ENCODE measurements around the gene PCDH1. TPM values are rescaled to one million over a fixed set of nuclear protein-coding genes. Genes with fewer than 3 reads are reported as not detected.

PCDH1 gene
- total and polyA plus RNA-seq, 2 donors (not counting 3 experiments of a cell fraction or from before 2014, with no cell fraction given): 113 to 136 TPM

DNA sequence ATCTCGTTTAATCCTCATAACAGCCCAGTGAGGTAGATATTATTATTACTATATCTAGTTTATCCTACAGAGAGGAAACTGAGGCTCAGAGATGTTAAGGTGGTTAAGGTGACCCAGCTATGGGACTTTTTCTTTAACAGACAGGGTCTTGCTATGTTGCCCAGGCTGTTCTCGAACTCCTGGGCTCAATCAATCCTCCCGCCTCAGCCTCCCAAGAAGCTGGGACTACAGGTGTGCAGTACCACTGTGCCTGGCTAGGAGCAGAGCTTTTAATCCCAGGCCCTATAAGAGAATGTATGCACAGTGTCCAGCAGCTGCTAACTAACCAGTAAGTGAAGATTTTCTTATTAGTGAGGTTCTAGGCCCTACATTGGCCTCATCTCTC lies 62.4 kb downstream of the PCDH1 start:
- intact Hi-C loops (cut with micrococcal nuclease): loop anchor here (1.0 to 5.0 kb wide), 6 partner anchors 9 to 142 kb away; partner anchors contain the start of gene PCDH12
- POLR2A ChIA-PET: interaction anchor here (0.7 to 1.4 kb wide), 4 partner anchors 10 to 142 kb away, joined by 3 to 6 read pairs (median 4); no protein-coding TSS in a partner anchor

More for the DNA sequence above, 62.4 kb downstream of the PCDH1 start:
- no peaks in the 10 kb centered on the region for H3K79me2 ChIP-seq (ENCODE audit: control insufficient read depth, insufficient read depth, low read length)
- H3K27me3 ChIP-seq (ENCODE audit: control insufficient read depth in 2 of 2, insufficient read depth in 2 of 2, low read length in 2 of 2): peaks cover 0 to 1% of the 10 kb centered on the region in 2 experiments
- dilution Hi-C loops (cut with MboI; ENCODE audit: extremely low pct_ligation_motif_present, low sequenced_read_pairs): no loop called here
- DNase-seq (ENCODE audit: low read depth, low spot score) (no peak), FAIRE-seq (no peak)
- peaks cover 22% of the 10 kb centered on the region for H3K4me1 ChIP-seq (ENCODE audit: control insufficient read depth, extremely low read depth, insufficient read depth, low read length)
- H4K20me1 ChIP-seq (replicated peaks; ENCODE audit: control insufficient read depth, extremely low read depth, insufficient read depth, low read length): no peaks in the 10 kb centered on the region
- peak overlapping the region; percentile 74 for H3K27ac ChIP-seq (ENCODE audit: insufficient read depth, low read depth, low read length)
- CTCF ChIA-PET: interaction anchor here (1.0 to 7.7 kb wide), 8 partner anchors 10 to 145 kb away, joined by 3 to 60 read pairs (median 6); partner anchors contain the start of gene PCDH1
- H3K4me2 ChIP-seq (ENCODE audit: insufficient read depth, low read length): no peak overlapping the region
- H2AFZ ChIP-seq (ENCODE audit: low read depth, low read length): no peak overlapping the region
- TF ChIP-seq, protein P1, sequence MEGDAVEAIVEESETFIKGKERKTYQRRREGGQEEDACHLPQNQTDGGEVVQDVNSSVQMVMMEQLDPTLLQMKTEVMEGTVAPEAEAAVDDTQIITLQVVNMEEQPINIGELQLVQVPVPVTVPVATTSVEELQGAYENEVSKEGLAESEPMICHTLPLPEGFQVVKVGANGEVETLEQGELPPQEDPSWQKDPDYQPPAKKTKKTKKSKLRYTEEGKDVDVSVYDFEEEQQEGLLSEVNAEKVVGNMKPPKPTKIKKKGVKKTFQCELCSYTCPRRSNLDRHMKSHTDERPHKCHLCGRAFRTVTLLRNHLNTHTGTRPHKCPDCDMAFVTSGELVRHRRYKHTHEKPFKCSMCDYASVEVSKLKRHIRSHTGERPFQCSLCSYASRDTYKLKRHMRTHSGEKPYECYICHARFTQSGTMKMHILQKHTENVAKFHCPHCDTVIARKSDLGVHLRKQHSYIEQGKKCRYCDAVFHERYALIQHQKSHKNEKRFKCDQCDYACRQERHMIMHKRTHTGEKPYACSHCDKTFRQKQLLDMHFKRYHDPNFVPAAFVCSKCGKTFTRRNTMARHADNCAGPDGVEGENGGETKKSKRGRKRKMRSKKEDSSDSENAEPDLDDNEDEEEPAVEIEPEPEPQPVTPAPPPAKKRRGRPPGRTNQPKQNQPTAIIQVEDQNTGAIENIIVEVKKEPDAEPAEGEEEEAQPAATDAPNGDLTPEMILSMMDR (IDR thresholded peaks at IDR 0.05; ENCODE audit: extremely low read depth in 1 of 2, insufficient read depth in 1 of 2, low read depth in 1 of 2, low read length in 2 of 2): no peak
- no peak for TF ChIP-seq EZH2 (IDR thresholded peaks at IDR 0.05; ENCODE audit: borderline replicate concordance, low read depth, low read length, severe bottlenecking)
- TF ChIP-seq JUN (IDR thresholded peaks at IDR 0.05; ENCODE audit: borderline replicate concordance, insufficient read depth, insufficient read length, low read depth): no peak
- TF ChIP-seq POLR2AphosphoS5 (IDR thresholded peaks at IDR 0.05; ENCODE audit: insufficient read depth, low read depth, low read length): no peak
- no peak for TF ChIP-seq POLR2A (IDR thresholded peaks at IDR 0.05; ENCODE audit: low read depth, low read length)
- no peak for TF ChIP-seq GATA2 (IDR thresholded peaks at IDR 0.05; ENCODE audit: insufficient read depth, insufficient read length, low read depth, low read length)
- TF ChIP-seq, protein P2, sequence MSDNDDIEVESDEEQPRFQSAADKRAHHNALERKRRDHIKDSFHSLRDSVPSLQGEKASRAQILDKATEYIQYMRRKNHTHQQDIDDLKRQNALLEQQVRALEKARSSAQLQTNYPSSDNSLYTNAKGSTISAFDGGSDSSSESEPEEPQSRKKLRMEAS (IDR thresholded peaks at IDR 0.05; ENCODE audit: insufficient read depth, insufficient read length): no peak
- TF ChIP-seq FOS (IDR thresholded peaks at IDR 0.05; ENCODE audit: borderline replicate concordance, insufficient read depth, low read length): no peak
- TF ChIP-seq MYC (IDR thresholded peaks at IDR 0.05; ENCODE audit: low read depth, low read length): no peak
- H3K9me1 ChIP-seq (replicated peaks; ENCODE audit: control insufficient read depth, extremely low read depth, insufficient read depth, low read length): no peaks in the 10 kb centered on the region
- BruUV-seq (replicated peaks): no TSS peak
- no peaks in the 10 kb centered on the region for H3K36me3 ChIP-seq (ENCODE audit: control insufficient read depth in 2 of 2, extremely low read depth in 1 of 2, insufficient read depth in 2 of 2, low read length in 2 of 2)
- no peak overlapping the region for H3K9ac ChIP-seq (replicated peaks; ENCODE audit: extremely low read depth, insufficient read depth, low read length)
- H3K9me3 ChIP-seq (replicated peaks; ENCODE audit: control insufficient read depth, insufficient read depth, low read length): no peaks in the 10 kb centered on the region
- no peak overlapping the region for H3K4me3 ChIP-seq (replicated peaks in 1 of 3; ENCODE audit: insufficient read depth in 1 of 3, low read depth in 1 of 3, low read length in 3 of 3)
